B cell (primary cell): ENCODE measurements around the gene MELK.

Experiments used
- EZH2 ChIP-seq: IDR thresholded peaks from 2 replicates; pipeline ENCODE4 v1.6.1; 2012; ENCODE audit warnings: borderline replicate concordance, low read depth, mild to moderate bottlenecking, moderate library complexity, low read length; ENCODE audit not compliant: insufficient read depth, poor library complexity, severe bottlenecking
- TF ChIP-seq, protein P1 (sequence below): fragments of 200-600 bp; IDR thresholded peaks from one replicate; pipeline ENCODE4 v1.8.0; 2022; ENCODE audit warnings: antibody characterized with exemption, mild to moderate bottlenecking

DNA sequence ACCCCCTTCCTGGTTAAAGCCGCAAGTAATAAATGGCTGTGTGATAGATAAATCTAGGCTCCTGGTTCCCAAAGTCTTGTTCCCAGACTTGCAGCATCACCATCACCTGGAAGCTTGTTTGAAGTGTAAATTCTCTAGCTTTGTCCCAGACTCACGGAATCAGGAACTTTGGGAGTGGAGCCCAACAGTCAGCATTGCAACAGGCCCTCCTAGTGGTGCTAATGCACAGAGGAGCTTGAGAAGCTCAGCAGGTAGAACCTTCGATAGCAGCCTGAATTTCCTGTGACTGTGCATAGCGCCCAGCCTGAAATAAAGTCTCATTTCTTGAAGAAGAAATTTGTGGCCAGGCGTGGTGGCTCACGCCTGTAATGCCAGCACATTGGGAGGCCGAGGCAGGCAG is 30.3 kb upstream of the MELK start:
- TF ChIP-seq, protein P1, sequence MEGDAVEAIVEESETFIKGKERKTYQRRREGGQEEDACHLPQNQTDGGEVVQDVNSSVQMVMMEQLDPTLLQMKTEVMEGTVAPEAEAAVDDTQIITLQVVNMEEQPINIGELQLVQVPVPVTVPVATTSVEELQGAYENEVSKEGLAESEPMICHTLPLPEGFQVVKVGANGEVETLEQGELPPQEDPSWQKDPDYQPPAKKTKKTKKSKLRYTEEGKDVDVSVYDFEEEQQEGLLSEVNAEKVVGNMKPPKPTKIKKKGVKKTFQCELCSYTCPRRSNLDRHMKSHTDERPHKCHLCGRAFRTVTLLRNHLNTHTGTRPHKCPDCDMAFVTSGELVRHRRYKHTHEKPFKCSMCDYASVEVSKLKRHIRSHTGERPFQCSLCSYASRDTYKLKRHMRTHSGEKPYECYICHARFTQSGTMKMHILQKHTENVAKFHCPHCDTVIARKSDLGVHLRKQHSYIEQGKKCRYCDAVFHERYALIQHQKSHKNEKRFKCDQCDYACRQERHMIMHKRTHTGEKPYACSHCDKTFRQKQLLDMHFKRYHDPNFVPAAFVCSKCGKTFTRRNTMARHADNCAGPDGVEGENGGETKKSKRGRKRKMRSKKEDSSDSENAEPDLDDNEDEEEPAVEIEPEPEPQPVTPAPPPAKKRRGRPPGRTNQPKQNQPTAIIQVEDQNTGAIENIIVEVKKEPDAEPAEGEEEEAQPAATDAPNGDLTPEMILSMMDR, result no peak
- no peak for TF ChIP-seq EZH2
